Prostate gland (tissue), 2 donors: ENCODE measurements around the gene PPY.

Experiments used
- CTCF ChIP-seq, 4 experiments: fragments of 200-600 bp in 2 of 4; fragments of 450-650 bp in 2 of 4; sonication (generic) in 2 of 4; IDR thresholded peaks; 1 replicate in 3 of 4; 2 replicates in 1 of 4; pipeline ENCODE4 v1.5.1; 2016 to 2019; ENCODE audit warnings: antibody characterized with exemption in 4 of 4, mild to moderate bottlenecking in 2 of 4, moderate library complexity in 2 of 4
- POLR2A ChIP-seq: fragments of 450-650 bp; IDR thresholded peaks from one replicate; pipeline ENCODE4 v1.6.1; 2016; ENCODE audit warnings: antibody characterized with exemption, mild to moderate bottlenecking
- POLR2AphosphoS5 ChIP-seq: sonication (generic); formaldehyde crosslinking; IDR thresholded peaks from one replicate; pipeline ENCODE4 v1.6.1; 2017; ENCODE audit warnings: antibody characterized with exemption

GRCh38 chr17:43946781-43947180 is 4.5 kb upstream of the PPY start:
- TF ChIP-seq CTCF (IDR thresholded peaks at IDR 0.05) = no peak
- no peak for TF ChIP-seq POLR2A
- no peak for TF ChIP-seq POLR2AphosphoS5
